SK-N-SH treated with all-trans-retinoic acid at 6 μM for 48 hours (cell line): ENCODE measurements around the gene G3BP2.
"Not testable (repeated sequence)": the region's sequence is repeated elsewhere in the genome, so short reads cannot be mapped to it uniquely, and the experiment has no call there.

Experiments used
- ATAC-seq: fragments of 200-7000 bp; cut with Tn5 transposase; 3 replicates; pipeline ENCODE4 v1.9.1; 2020; ENCODE audit warnings: mild to moderate bottlenecking, moderate library complexity
- ARNTL ChIP-seq: fragments of 450-650 bp; formaldehyde crosslinking; IDR thresholded peaks from 2 replicates; pipeline ENCODE4 v1.5.0; 2020; ENCODE audit warnings: low read depth, mild to moderate bottlenecking, moderate library complexity, borderline replicate concordance
- BACH2 ChIP-seq: fragments of 250-450 bp; sonication (Bioruptor Pico); IDR thresholded peaks from 2 replicates; pipeline ENCODE4 v1.9.0; 2021; ENCODE audit warnings: mild to moderate bottlenecking, borderline replicate concordance
- CSDC2 ChIP-seq: fragments of 250-450 bp; sonication (Bioruptor Pico); IDR thresholded peaks from 2 replicates; pipeline ENCODE4 v1.5.0; 2020; ENCODE audit warnings: mild to moderate bottlenecking, moderate library complexity
- ESRRG ChIP-seq: fragments of 250-450 bp; sonication (Bioruptor Pico); IDR thresholded peaks from 2 replicates; pipeline ENCODE4 v1.6.1; 2021; ENCODE audit warnings: mild to moderate bottlenecking
- GLIS3 ChIP-seq: fragments of 250-450 bp; sonication (Bioruptor Pico); IDR thresholded peaks from 2 replicates; pipeline ENCODE4 v1.5.0; 2020; ENCODE audit warnings: mild to moderate bottlenecking, moderate library complexity
- OSR1 ChIP-seq: fragments of 250-450 bp; sonication (Bioruptor Pico); IDR thresholded peaks from 2 replicates; pipeline ENCODE4 v1.8.0; 2022; ENCODE audit warnings: moderate library complexity, mild to moderate bottlenecking, inconsistent platforms
- PPARA ChIP-seq: fragments of 250-450 bp; sonication (Bioruptor Pico); IDR thresholded peaks from 2 replicates; pipeline ENCODE4 v1.5.0; 2020; ENCODE audit warnings: mild to moderate bottlenecking, borderline replicate concordance
- RARB ChIP-seq: fragments of 250-450 bp; sonication (Bioruptor Pico); IDR thresholded peaks from 2 replicates; pipeline ENCODE4 v1.8.0; 2021; ENCODE audit warnings: mild to moderate bottlenecking, moderate library complexity
- SNAI2 ChIP-seq: fragments of 250-450 bp; sonication (Bioruptor Pico); IDR thresholded peaks from 2 replicates; pipeline ENCODE4 v1.5.0; 2020; ENCODE audit warnings: mild to moderate bottlenecking, moderate library complexity
- TCF4 ChIP-seq: fragments of 250-450 bp; sonication (Bioruptor Pico); IDR thresholded peaks from 2 replicates; pipeline ENCODE4 v1.8.0; 2021; ENCODE audit warnings: mild to moderate bottlenecking, moderate library complexity, borderline replicate concordance
- TOX ChIP-seq: fragments of 250-450 bp; sonication (Bioruptor Pico); IDR thresholded peaks from 2 replicates; pipeline ENCODE4 v1.8.0; 2021; ENCODE audit warnings: mild to moderate bottlenecking, moderate library complexity, borderline replicate concordance
- ZFP30 ChIP-seq: fragments of 450-650 bp; formaldehyde crosslinking; IDR thresholded peaks from 2 replicates; pipeline ENCODE4 v1.5.0; 2022; ENCODE audit warnings: mild to moderate bottlenecking, moderate library complexity
- ZNF70 ChIP-seq: fragments of 450-650 bp; formaldehyde crosslinking; IDR thresholded peaks from 2 replicates; pipeline ENCODE4 v1.5.0; 2020; ENCODE audit warnings: mild to moderate bottlenecking, moderate library complexity
- ZNF8 ChIP-seq: fragments of 450-650 bp; formaldehyde crosslinking; IDR thresholded peaks from 2 replicates; pipeline ENCODE4 v1.5.0; 2020; ENCODE audit warnings: mild to moderate bottlenecking, moderate library complexity
- TF ChIP-seq, protein P1 (sequence below): fragments of 250-450 bp; sonication (Bioruptor Pico); IDR thresholded peaks from 2 replicates; pipeline ENCODE4 v1.8.0; 2021; ENCODE audit warnings: low read depth, mild to moderate bottlenecking, moderate library complexity, borderline replicate concordance
- TF ChIP-seq, protein P2 (sequence below): fragments of 250-450 bp; sonication (Bioruptor Pico); IDR thresholded peaks from 2 replicates; pipeline ENCODE4 v1.8.0; 2020; ENCODE audit warnings: mild to moderate bottlenecking, moderate library complexity, borderline replicate concordance
- TF ChIP-seq, protein P3 (sequence below): fragments of 250-450 bp; sonication (Bioruptor Pico); IDR thresholded peaks from 2 replicates; pipeline ENCODE4 v1.5.0; 2020; ENCODE audit warnings: mild to moderate bottlenecking, moderate library complexity
- TF ChIP-seq, protein P4 (sequence below): fragments of 250-450 bp; sonication (Bioruptor Pico); IDR thresholded peaks from 2 replicates; pipeline ENCODE4 v1.5.1; 2021; ENCODE audit warnings: mild to moderate bottlenecking, moderate library complexity

Gene G3BP2

DNA sequence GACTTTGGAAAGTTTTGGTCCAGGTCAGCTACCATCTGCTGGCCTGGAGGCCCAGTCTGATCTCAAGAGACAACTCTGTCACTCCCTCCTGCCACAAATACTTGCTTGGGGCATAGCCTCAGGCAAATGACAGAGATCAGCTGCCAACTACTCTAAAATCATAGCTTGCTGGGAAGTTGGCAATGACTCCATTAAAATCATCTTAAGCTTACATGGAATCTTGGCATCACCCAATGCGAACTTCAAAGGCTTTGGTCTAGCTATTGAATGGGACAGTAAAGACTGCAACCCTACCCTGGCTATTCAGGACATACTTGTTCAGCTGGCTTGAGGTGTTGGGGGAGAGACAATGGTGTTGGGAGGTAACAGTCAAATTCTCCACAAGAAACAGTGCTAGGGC, 44.2 kb upstream of the G3BP2 start:
- TF ChIP-seq TOX (CRISPR knock-in tag) (no peak), SNAI2 (CRISPR knock-in tag) (no peak), RARB (CRISPR knock-in tag) (no peak), OSR1 (CRISPR knock-in tag) (no peak), PPARA (CRISPR knock-in tag) (no peak), BACH2 (CRISPR knock-in tag) (no peak), ARNTL (CRISPR knock-in tag) (no peak), CSDC2 (CRISPR knock-in tag) (no peak), TCF4 (CRISPR knock-in tag) (no peak), ZNF8 (CRISPR knock-in tag) (no peak), ZFP30 (CRISPR knock-in tag) (no peak), ZNF70 (CRISPR knock-in tag) (no peak)
- TF ChIP-seq, protein P1, sequence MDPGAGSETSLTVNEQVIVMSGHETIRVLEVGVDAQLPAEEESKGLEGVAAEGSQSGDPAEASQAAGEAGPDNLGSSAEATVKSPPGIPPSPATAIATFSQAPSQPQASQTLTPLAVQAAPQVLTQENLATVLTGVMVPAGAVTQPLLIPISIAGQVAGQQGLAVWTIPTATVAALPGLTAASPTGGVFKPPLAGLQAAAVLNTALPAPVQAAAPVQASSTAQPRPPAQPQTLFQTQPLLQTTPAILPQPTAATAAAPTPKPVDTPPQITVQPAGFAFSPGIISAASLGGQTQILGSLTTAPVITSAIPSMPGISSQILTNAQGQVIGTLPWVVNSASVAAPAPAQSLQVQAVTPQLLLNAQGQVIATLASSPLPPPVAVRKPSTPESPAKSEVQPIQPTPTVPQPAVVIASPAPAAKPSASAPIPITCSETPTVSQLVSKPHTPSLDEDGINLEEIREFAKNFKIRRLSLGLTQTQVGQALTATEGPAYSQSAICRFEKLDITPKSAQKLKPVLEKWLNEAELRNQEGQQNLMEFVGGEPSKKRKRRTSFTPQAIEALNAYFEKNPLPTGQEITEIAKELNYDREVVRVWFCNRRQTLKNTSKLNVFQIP (CRISPR knock-in tag): no peak
- TF ChIP-seq, protein P2, sequence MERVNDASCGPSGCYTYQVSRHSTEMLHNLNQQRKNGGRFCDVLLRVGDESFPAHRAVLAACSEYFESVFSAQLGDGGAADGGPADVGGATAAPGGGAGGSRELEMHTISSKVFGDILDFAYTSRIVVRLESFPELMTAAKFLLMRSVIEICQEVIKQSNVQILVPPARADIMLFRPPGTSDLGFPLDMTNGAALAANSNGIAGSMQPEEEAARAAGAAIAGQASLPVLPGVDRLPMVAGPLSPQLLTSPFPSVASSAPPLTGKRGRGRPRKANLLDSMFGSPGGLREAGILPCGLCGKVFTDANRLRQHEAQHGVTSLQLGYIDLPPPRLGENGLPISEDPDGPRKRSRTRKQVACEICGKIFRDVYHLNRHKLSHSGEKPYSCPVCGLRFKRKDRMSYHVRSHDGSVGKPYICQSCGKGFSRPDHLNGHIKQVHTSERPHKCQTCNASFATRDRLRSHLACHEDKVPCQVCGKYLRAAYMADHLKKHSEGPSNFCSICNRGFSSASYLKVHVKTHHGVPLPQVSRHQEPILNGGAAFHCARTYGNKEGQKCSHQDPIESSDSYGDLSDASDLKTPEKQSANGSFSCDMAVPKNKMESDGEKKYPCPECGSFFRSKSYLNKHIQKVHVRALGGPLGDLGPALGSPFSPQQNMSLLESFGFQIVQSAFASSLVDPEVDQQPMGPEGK (CRISPR knock-in tag): no peak
- TF ChIP-seq, protein P3, sequence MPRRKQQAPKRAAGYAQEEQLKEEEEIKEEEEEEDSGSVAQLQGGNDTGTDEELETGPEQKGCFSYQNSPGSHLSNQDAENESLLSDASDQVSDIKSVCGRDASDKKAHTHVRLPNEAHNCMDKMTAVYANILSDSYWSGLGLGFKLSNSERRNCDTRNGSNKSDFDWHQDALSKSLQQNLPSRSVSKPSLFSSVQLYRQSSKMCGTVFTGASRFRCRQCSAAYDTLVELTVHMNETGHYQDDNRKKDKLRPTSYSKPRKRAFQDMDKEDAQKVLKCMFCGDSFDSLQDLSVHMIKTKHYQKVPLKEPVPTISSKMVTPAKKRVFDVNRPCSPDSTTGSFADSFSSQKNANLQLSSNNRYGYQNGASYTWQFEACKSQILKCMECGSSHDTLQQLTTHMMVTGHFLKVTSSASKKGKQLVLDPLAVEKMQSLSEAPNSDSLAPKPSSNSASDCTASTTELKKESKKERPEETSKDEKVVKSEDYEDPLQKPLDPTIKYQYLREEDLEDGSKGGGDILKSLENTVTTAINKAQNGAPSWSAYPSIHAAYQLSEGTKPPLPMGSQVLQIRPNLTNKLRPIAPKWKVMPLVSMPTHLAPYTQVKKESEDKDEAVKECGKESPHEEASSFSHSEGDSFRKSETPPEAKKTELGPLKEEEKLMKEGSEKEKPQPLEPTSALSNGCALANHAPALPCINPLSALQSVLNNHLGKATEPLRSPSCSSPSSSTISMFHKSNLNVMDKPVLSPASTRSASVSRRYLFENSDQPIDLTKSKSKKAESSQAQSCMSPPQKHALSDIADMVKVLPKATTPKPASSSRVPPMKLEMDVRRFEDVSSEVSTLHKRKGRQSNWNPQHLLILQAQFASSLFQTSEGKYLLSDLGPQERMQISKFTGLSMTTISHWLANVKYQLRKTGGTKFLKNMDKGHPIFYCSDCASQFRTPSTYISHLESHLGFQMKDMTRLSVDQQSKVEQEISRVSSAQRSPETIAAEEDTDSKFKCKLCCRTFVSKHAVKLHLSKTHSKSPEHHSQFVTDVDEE (CRISPR knock-in tag): no peak
- TF ChIP-seq, protein P4, sequence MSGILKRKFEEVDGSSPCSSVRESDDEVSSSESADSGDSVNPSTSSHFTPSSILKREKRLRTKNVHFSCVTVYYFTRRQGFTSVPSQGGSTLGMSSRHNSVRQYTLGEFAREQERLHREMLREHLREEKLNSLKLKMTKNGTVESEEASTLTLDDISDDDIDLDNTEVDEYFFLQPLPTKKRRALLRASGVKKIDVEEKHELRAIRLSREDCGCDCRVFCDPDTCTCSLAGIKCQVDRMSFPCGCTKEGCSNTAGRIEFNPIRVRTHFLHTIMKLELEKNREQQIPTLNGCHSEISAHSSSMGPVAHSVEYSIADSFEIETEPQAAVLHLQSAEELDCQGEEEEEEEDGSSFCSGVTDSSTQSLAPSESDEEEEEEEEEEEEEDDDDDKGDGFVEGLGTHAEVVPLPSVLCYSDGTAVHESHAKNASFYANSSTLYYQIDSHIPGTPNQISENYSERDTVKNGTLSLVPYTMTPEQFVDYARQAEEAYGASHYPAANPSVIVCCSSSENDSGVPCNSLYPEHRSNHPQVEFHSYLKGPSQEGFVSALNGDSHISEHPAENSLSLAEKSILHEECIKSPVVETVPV (CRISPR knock-in tag): no peak
- no peak for ATAC-seq

DNA sequence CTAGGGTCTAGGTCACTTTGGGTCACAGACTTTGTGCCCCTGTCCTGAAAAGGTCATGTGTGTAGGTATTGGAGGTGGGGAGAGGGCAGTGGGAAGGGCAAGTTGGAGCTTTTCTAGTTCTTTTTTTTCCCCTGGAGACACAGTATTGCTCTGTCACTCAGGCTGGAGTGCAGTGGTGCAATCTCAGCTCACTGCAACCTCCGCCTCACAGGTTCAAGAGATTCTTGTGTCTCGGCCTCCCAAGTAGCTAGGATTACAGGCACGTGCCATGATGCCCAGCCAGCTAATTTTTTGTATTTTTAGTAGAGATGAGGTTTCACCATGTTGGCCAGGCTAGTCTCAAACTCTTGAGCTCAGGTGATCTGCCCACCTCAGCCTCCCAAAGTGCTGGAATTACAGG, 42.8 kb upstream of the G3BP2 start:
- not testable (repeated sequence) for ATAC-seq

DNA sequence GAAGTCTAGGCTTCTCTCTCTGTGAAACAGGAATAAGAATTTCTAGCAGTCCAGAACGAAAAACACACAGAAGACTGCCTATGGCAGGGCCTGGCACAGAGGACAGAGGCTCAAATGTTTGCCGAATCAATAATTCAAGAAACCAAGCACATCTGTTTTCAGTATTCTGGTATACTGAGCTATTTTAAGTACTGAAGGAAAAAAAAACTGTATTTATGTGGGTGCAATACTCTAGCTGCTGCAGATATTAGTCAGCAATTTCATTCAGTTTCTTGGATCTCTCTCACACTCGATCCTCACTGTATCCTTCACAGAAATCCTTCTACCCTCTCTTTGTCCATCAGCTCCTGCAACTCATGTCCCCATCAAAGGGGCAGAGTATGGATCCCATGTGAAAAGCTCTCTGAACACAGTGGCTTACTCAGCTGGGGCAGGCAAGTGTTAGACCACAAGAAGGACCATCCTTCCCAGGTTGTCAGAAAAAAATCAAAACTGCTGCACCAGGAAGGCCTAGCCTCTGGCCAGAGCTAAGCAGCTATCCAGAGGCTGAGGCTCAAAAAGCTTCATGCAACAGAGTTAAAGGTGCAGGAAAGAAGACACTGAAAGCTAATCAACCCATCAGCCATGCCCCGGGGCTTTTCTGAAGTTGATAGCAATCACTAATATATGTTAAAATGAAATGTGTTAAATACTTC, 42.0 kb upstream of the G3BP2 start:
- peak; percentile 88 for ATAC-seq

More for the DNA sequence above, 42.0 kb upstream of the G3BP2 start:
- TF ChIP-seq GLIS3 (no peak), OSR1 (CRISPR knock-in tag) (no peak), ESRRG (no peak), PPARA (CRISPR knock-in tag) (no peak)
- TF ChIP-seq, protein P3 (CRISPR knock-in tag): no peak
